Neuronal stem cell (in vitro differentiated cells): Measurements from ENCODE around the gene NIPSNAP3A.
"Not testable (repeated sequence)": the region's sequence is repeated elsewhere in the genome, so short reads cannot be mapped to it uniquely, and the experiment has no call there.

ENCODE experiments used
- DNase-seq: peaks from one replicate; pipeline ENCODE4 v3.0.0-alpha.2; 2013; ENCODE audit warnings: low spot score
- H2AFZ ChIP-seq: one replicate; pipeline ENCODE4 v1.6.1; 2013; ENCODE audit warnings: mild to moderate bottlenecking, low read length, inconsistent platforms
- H2AK5ac ChIP-seq: 2 replicates; pipeline ENCODE4 v1.6.1; 2013; ENCODE audit warnings: low read depth, mild to moderate bottlenecking, inconsistent platforms, low read length, moderate library complexity, mixed read lengths
- H2BK120ac ChIP-seq: 2 replicates; pipeline ENCODE4 v1.6.1; 2013; ENCODE audit warnings: low read depth, mild to moderate bottlenecking, inconsistent platforms, low read length, moderate library complexity, mixed read lengths
- H2BK12ac ChIP-seq: one replicate; pipeline ENCODE4 v1.6.1; 2013; ENCODE audit warnings: low read length, inconsistent platforms
- H2BK15ac ChIP-seq: 2 replicates; pipeline ENCODE4 v1.6.1; 2013; ENCODE audit warnings: mild to moderate bottlenecking, low read length, inconsistent platforms, mixed read lengths
- H2BK5ac ChIP-seq: one replicate; pipeline ENCODE4 v1.6.1; 2013; ENCODE audit warnings: inconsistent platforms, mild to moderate bottlenecking, low read length, moderate library complexity
- H3K14ac ChIP-seq: one replicate; pipeline ENCODE4 v1.6.1; 2013; ENCODE audit warnings: low read length, inconsistent platforms
- H3K18ac ChIP-seq: 2 replicates; pipeline ENCODE4 v1.6.1; 2013; ENCODE audit warnings: low read length, inconsistent platforms
- H3K23ac ChIP-seq: 2 replicates; pipeline ENCODE4 v1.6.1; 2013; ENCODE audit warnings: low read depth, mild to moderate bottlenecking, mixed read lengths, low read length, inconsistent platforms; ENCODE audit not compliant: poor library complexity
- H3K27ac ChIP-seq: replicated peaks from 3 replicates; pipeline ENCODE4 v1.5.1; 2013; ENCODE audit warnings: low read length, inconsistent platforms
- H3K27me3 ChIP-seq, 3 experiments: 2 replicates each; pipeline ENCODE4 v1.6.1; 2013; ENCODE audit warnings: low read length in 3 of 3, mild to moderate bottlenecking in 2 of 3, inconsistent platforms in 1 of 3, low read depth in 1 of 3, mixed read lengths in 1 of 3, moderate library complexity in 1 of 3; ENCODE audit not compliant: control insufficient read depth in 3 of 3, insufficient read depth in 3 of 3
- H3K36me3 ChIP-seq, 2 donors: replicated peaks in 1 of 2; 2 replicates each; pipeline ENCODE4 v1.6.1; 2013; ENCODE audit warnings: low read length in 2 of 2; ENCODE audit not compliant: control insufficient read depth in 2 of 2, insufficient read depth in 2 of 2
- H3K4ac ChIP-seq: 2 replicates; pipeline ENCODE4 v1.6.1; 2013; ENCODE audit warnings: inconsistent platforms, mild to moderate bottlenecking, low read length, moderate library complexity
- H3K4me1 ChIP-seq, 2 donors: 1 replicate in 1 of 2; 2 replicates in 1 of 2; pipeline ENCODE4 v1.6.1; 2013; ENCODE audit warnings: low read length in 2 of 2, low read depth in 1 of 2; ENCODE audit not compliant: control insufficient read depth in 2 of 2, insufficient read depth in 1 of 2
- H3K4me2 ChIP-seq: one replicate; pipeline ENCODE4 v1.6.1; 2013; ENCODE audit warnings: mild to moderate bottlenecking, low read length, inconsistent platforms; ENCODE audit not compliant: insufficient read depth, poor library complexity, severe bottlenecking
- H3K4me3 ChIP-seq, 2 donors: 2 replicates each; pipeline ENCODE4 v1.5.1; 2013; ENCODE audit warnings: low read length in 2 of 2, mild to moderate bottlenecking in 2 of 2, inconsistent platforms in 1 of 2, moderate library complexity in 1 of 2
- H3K79me1 ChIP-seq: one replicate; pipeline ENCODE4 v1.6.1; 2013; ENCODE audit warnings: low read depth, mild to moderate bottlenecking, inconsistent platforms, low read length, moderate library complexity
- H3K9ac ChIP-seq: one replicate; pipeline ENCODE4 v1.6.1; 2013; ENCODE audit warnings: mild to moderate bottlenecking, low read depth, low read length, inconsistent platforms; ENCODE audit not compliant: poor library complexity
- H3K9me3 ChIP-seq, 2 donors: replicated peaks in 1 of 2; 2 replicates each; pipeline versions ENCODE3 to v1.6.1; 2013; ENCODE audit warnings: low read length in 2 of 2, mild to moderate bottlenecking in 2 of 2, inconsistent platforms in 1 of 2, low read depth in 1 of 2, mixed read lengths in 1 of 2, moderate library complexity in 1 of 2; ENCODE audit not compliant: control insufficient read depth in 2 of 2, insufficient read depth in 1 of 2
- H4K8ac ChIP-seq: one replicate; pipeline ENCODE4 v1.6.1; 2013; ENCODE audit warnings: low read depth, mild to moderate bottlenecking, inconsistent platforms, low read length, moderate library complexity
- H4K91ac ChIP-seq: one replicate; pipeline ENCODE4 v1.6.1; 2013; ENCODE audit warnings: low read length, low read depth, mild to moderate bottlenecking, inconsistent platforms; ENCODE audit not compliant: poor library complexity
- WGBS, 2 donors: extraction: QIAGEN DNeasy Blood & Tissue Kit; methylation state at CpG; one replicate each; pipeline ENCODE4 v1.1.7; 2013; ENCODE audit warnings: missing lambda C conversion rate in 2 of 2, mixed read lengths in 1 of 2; ENCODE audit not compliant: insufficient read length in 2 of 2, insufficient replicate concordance in 1 of 2; ENCODE audit errors: extremely low coverage in 2 of 2; 5-methylcytosine and 5-hydroxymethylcytosine counted together

The NIPSNAP3A gene

DNA sequence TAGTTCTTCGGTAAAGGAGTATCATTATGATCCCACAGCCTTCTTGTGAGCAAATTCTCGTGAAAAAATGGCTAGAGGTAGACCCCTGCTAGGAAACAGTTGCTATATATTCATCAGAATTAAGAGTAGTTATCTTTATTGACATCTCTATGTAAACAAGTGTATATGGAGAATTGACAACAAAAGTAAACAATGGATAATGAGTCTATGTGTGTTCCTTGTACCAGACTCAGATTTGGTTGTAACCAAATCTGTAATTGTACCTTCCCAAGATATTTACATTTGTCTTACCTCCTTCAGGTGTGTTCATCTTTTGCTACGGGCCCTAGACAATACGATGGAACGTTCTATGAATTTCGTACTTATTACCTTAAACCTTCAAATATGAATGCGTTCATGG is 18.5 kb downstream of the NIPSNAP3A start:
- Histone ChIP-seq H2BK120ac (no peak overlapping the region), H3K23ac (no peak overlapping the region), H2AFZ (no peak overlapping the region), H2BK12ac (no peak overlapping the region), H4K8ac (no peak overlapping the region), H3K27ac (no peak overlapping the region), H2AK5ac (no peak overlapping the region), H4K91ac (no peak overlapping the region), H3K4me1 (no peaks in the 10 kb centered on the region), H3K9me3 (no peaks in the 10 kb centered on the region), H3K79me1 (no peaks in the 10 kb centered on the region), H3K4me3 (no peak overlapping the region), H2BK15ac (no peak overlapping the region), H3K27me3 (no peaks in the 10 kb centered on the region), H3K18ac (no peak overlapping the region), H2BK5ac (no peak overlapping the region), H3K36me3 (no peaks in the 10 kb centered on the region), H3K9ac (no peak overlapping the region), H3K4me2 (no peak overlapping the region), H3K4ac (no peak overlapping the region), H3K14ac (no peak overlapping the region)
- DNase-seq = no peak
- no CpG with 5 or more reads among the region's 7 CpGs for WGBS, 2 donors

DNA sequence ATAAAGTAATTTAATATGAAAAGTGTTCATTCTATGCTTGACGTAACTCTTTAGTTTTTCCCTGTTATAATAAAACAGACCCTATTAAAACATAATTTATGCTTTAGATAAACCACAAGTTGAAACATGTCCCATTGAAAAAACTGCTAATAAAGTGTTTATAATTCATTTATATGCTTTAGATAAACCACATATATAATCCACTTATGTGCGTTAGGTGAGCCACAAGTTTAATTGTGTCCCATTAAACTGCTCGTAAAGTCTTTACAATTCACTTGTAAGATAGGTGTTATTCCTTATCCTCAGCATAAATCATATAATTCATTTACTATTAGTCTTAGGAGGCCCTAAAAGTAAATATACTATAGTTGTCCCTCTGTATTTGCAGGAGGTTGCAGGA is 20.0 kb downstream of the NIPSNAP3A start:
- WGBS, 2 donors = no CpG with 5 or more reads among the region's 3 CpGs
- Histone ChIP-seq H3K4me3 (no peak overlapping the region), H3K27ac (no peak overlapping the region), H2AK5ac (no peak overlapping the region), H4K8ac (no peak overlapping the region), H2BK120ac (no peak overlapping the region), H3K9me3 (no peaks in the 10 kb centered on the region), H3K4ac (no peak overlapping the region), H2AFZ (no peak overlapping the region), H3K4me1 (no peaks in the 10 kb centered on the region), H3K9ac (no peak overlapping the region), H3K27me3 (no peaks in the 10 kb centered on the region), H3K18ac (no peak overlapping the region), H3K79me1 (no peaks in the 10 kb centered on the region), H3K23ac (no peak overlapping the region), H4K91ac (no peak overlapping the region), H2BK5ac (no peak overlapping the region), H2BK12ac (no peak overlapping the region), H3K4me2 (no peak overlapping the region), H2BK15ac (no peak overlapping the region), H3K36me3 (no peaks in the 10 kb centered on the region), H3K14ac (no peak overlapping the region)
- DNase-seq = no peak

DNA sequence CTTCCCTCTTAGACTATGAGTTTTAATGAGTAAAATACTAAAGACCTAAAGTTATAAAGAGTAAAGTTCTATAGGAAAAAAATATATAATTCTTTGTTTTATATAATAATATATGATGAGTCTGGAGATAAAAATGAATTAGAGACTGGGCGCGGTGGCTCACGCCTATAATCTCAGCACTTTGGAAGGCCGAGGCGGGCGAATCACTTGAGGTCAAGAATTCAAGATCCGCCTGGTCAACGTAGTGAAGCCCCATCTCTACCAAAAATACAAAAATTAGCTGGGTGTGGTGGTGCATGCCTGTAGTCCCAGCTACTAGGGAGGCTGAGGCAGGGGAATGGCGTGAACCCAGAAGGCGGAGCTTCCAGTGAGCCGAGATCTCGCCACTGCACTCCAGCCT is 21.5 kb downstream of the NIPSNAP3A start:
- not testable (repeated sequence) for H2BK15ac ChIP-seq, H4K8ac ChIP-seq, H3K4me1 ChIP-seq, H3K18ac ChIP-seq, H3K23ac ChIP-seq, H2BK120ac ChIP-seq, H2BK12ac ChIP-seq, H3K9ac ChIP-seq, H2BK5ac ChIP-seq, H2AK5ac ChIP-seq, H3K27ac ChIP-seq, H3K4ac ChIP-seq, H3K79me1 ChIP-seq, H3K14ac ChIP-seq, H3K36me3 ChIP-seq, H4K91ac ChIP-seq, H3K4me2 ChIP-seq, H2AFZ ChIP-seq, DNase-seq, H3K4me3 ChIP-seq, H3K27me3 ChIP-seq, H3K9me3 ChIP-seq
- no CpG with 5 or more reads among the region's 12 CpGs for WGBS, 2 donors

DNA sequence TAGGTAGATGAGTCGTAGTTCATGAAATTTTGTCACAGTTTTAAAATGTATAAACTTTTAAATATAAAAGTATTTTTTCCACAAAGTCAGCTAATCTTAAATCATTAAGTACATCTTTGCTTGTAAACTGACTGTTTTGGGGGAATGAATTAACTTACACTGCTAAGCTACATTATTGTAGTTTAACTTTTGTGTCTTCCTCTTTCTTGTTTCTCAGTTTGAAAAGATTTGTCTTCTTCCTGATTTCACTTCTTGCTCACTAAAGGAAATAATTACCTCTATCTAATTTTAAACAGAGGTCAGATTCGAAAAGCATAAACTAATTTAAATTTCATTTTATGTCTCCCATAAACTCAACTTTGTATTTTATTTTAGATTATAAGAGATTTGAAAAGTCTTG is 22.2 kb downstream of the NIPSNAP3A start:
- H3K27me3 ChIP-seq = no peaks in the 10 kb centered on the region
- no peaks in the 10 kb centered on the region for H3K4me1 ChIP-seq
- H2BK120ac ChIP-seq = no peak overlapping the region
- DNase-seq = no peak
- no peaks in the 10 kb centered on the region for H3K79me1 ChIP-seq
- no peaks in the 10 kb centered on the region for H3K36me3 ChIP-seq
- H2BK5ac ChIP-seq = no peak overlapping the region
- H4K91ac ChIP-seq = no peak overlapping the region
- no peak overlapping the region for H3K27ac ChIP-seq
- H2BK12ac ChIP-seq = no peak overlapping the region
- H3K18ac ChIP-seq = no peak overlapping the region
- no peak overlapping the region for H3K23ac ChIP-seq
- no peak overlapping the region for H3K4ac ChIP-seq
- H3K4me3 ChIP-seq = no peak overlapping the region
- no peak overlapping the region for H3K4me2 ChIP-seq
- no peak overlapping the region for H3K14ac ChIP-seq
- H2AFZ ChIP-seq = no peak overlapping the region
- no peaks in the 10 kb centered on the region for H3K9me3 ChIP-seq
- no CpG with 5 or more reads among the region's 2 CpGs for WGBS, 2 donors
- no peak overlapping the region for H4K8ac ChIP-seq
- H2AK5ac ChIP-seq = no peak overlapping the region
- H2BK15ac ChIP-seq = no peak overlapping the region
- H3K9ac ChIP-seq = no peak overlapping the region
